Panc1 (cell line): ENCODE results near the gene PNN. TPM values are rescaled to one million over a fixed set of nuclear protein-coding genes. Genes with fewer than 3 reads are reported as not detected.

Source experiments
- ATAC-seq: fragments of 200-7000 bp; cut with Tn5 transposase; 2 replicates; pipeline ENCODE4 v1.9.1; 2020; ENCODE audit warnings: mild to moderate bottlenecking, moderate library complexity
- BruUV-seq: library from RNA; stranded (reverse); fragments of 400-500 nt; replicated peaks from 2 replicates; lab custom pipeline; 2021; lab: Mats Ljungman, UMichigan
- CTCF ChIA-PET: fragments of 300-600 bp; sonication (Branson Sonifier 250); formaldehyde crosslinking; loops from one replicate; lab custom pipeline; 2022; ENCODE audit warnings: antibody characterized with exemption; lab: Charles Lee
- POLR2A ChIA-PET: fragments of 300-600 bp; sonication (Branson Sonifier 250); formaldehyde crosslinking; loops from one replicate; lab custom pipeline; 2022; ENCODE audit warnings: antibody characterized with exemption; lab: Charles Lee
- DNase-seq: peaks from one replicate; pipeline ENCODE4 v3.0.0-alpha.2; 2010; ENCODE audit warnings: low read depth, low spot score
- H3K27ac ChIP-seq: 2 replicates; pipeline ENCODE4 v1.5.1; 2011; ENCODE audit warnings: mild to moderate bottlenecking, low read length, inconsistent platforms
- H3K27me3 ChIP-seq: fragments of 200-500 bp; sonication (Bioruptor generic); 2 replicates; pipeline ENCODE4 v1.6.0; 2014; ENCODE audit warnings: low read length, inconsistent platforms; ENCODE audit not compliant: control insufficient read depth, insufficient read depth
- H3K36me3 ChIP-seq: fragments of 200-500 bp; sonication (Bioruptor generic); 2 replicates; pipeline ENCODE4 v1.5.1; 2014; ENCODE audit warnings: inconsistent platforms, mild to moderate bottlenecking, low read length, moderate library complexity; ENCODE audit not compliant: control insufficient read depth, insufficient read depth
- H3K4me1 ChIP-seq: 2 replicates; pipeline ENCODE4 v1.5.1; 2011; ENCODE audit warnings: inconsistent platforms, mild to moderate bottlenecking, low read length, moderate library complexity; ENCODE audit not compliant: control insufficient read depth, insufficient read depth
- H3K4me3 ChIP-seq, 2 experiments: 2 replicates each; pipeline ENCODE4 v1.5.1; 2011 to 2012; ENCODE audit warnings: low read depth in 2 of 2, low read length in 2 of 2, mild to moderate bottlenecking in 2 of 2, inconsistent platforms in 1 of 2, moderate library complexity in 1 of 2
- H3K9me3 ChIP-seq: fragments of 200-500 bp; sonication (Bioruptor generic); 2 replicates; pipeline ENCODE4 v1.5.1; 2014; ENCODE audit warnings: low read depth, mild to moderate bottlenecking, inconsistent platforms, low read length, moderate library complexity; ENCODE audit not compliant: control insufficient read depth, insufficient read depth
- CTCF ChIP-seq: fragments of 450-650 bp; IDR thresholded peaks from 2 replicates; pipeline ENCODE4 v1.5.1; 2017; ENCODE audit warnings: mild to moderate bottlenecking
- POLR2AphosphoS5 ChIP-seq: IDR thresholded peaks from 2 replicates; pipeline ENCODE4 v1.6.1; 2012; ENCODE audit warnings: mild to moderate bottlenecking, low read depth, low read length, moderate library complexity
- REST ChIP-seq, 2 experiments: IDR thresholded peaks; 2 replicates each; pipeline ENCODE4 v1.6.1; 2011 to 2012; ENCODE audit warnings: low read depth in 2 of 2, control low read depth in 1 of 2, low read length in 1 of 2, mild to moderate bottlenecking in 1 of 2, moderate library complexity in 1 of 2; ENCODE audit not compliant: insufficient read depth in 1 of 2
- SIN3A ChIP-seq: IDR thresholded peaks from 2 replicates; pipeline ENCODE4 v1.6.1; 2012; ENCODE audit warnings: low read depth, mild to moderate bottlenecking, low read length, moderate library complexity, borderline replicate concordance; ENCODE audit not compliant: insufficient read depth
- TCF7L2 ChIP-seq: IDR thresholded peaks from 2 replicates; pipeline ENCODE4 v1.6.1; 2011; ENCODE audit warnings: mild to moderate bottlenecking, low read depth, low read length, inconsistent platforms
- in situ Hi-C: cut with HindIII; loops from 2 replicates; pipeline ENCODE4 v1.10.0; 2016; ENCODE audit warnings: low sequenced_read_pairs, low pct_unique_long_range_greater_than_20kb
- intact Hi-C: fragments of 100-400 bp; cut with micrococcal nuclease; formaldehyde crosslinking; loops from one replicate; pipeline ENCODE4 v1.10.0; 2022; ENCODE audit not compliant: unreplicated experiment
- total RNA-seq: library from RNA; stranded (reverse); gene quantifications from one replicate; pipeline ENCODE4 v1.2.1, GENCODE V29; 2021; ENCODE audit not compliant: unreplicated experiment

The PNN gene
- total RNA-seq, 1 experiment from 2014 or later: 55.4 TPM

DNA sequence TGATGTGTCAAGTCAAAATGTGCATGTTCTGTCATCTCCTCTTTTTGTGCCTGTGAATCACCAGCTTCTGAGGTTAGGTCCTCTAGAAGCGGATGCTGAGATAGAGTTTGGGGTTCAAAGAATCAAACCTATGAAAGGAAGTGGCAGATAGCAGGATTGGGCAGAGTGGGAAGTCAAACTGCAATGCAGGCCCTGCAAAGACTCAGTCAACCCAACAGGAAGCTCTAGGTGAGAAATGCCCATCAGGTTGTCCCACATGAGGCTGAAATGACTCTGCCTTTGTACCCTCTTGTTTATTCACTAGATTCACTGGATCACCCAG is 54.1 kb downstream of the PNN start:
- POLR2A ChIA-PET: no interaction called here
- Histone ChIP-seq H3K9me3 (no peaks in the 10 kb centered on the region), H3K27me3 (no peaks in the 10 kb centered on the region), H3K36me3 (no peaks in the 10 kb centered on the region), H3K27ac (no peak overlapping the region), H3K4me3 (no peak overlapping the region), H3K4me1 (0 out of 2 replicates have a peak, but pooled peaks cover 3% of the 10 kb centered on the region)
- CTCF ChIA-PET: no interaction called here
- no peak for ATAC-seq
- BruUV-seq: no TSS peak
- TF ChIP-seq POLR2AphosphoS5 (no peak), CTCF (no peak), REST (IDR thresholded peaks at IDR 0.05; ENCODE audit: insufficient read depth in 1 of 2, low read depth in 2 of 2, low read length in 1 of 2) (no peak), SIN3A (no peak), TCF7L2 (no peak)
- in situ Hi-C loops (no loop called here), intact Hi-C loops (no loop called here)
- DNase-seq: no peak

DNA sequence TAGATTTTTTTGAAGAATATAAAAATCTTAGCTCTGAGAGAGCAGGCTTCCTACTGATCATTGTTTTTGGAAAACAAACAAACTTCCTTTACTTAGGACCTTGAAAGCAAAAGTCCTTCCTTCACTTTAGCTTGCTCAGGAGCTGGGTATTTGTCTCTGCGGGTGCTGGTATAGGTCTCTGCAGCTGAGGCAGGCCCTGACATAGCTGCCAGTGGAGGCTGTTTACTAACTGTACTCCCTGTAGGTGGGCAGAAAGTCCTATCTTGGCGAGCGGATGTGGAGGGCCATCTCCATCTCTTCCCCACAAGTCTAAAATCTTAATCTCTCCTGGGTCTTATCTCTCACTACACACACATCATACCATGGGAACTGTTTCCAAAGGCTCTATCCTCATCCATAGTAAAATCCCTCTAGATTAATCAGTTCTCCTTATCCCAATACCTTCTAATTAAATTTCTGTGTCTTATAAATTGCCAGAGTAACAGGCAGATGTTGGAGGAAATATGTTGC is 54.6 kb downstream of the PNN start:
- CTCF ChIA-PET: no interaction called here
- ATAC-seq: no peak
- POLR2A ChIA-PET: no interaction called here
- DNase-seq: no peak
- Histone ChIP-seq H3K4me1 (0 out of 2 replicates have a peak, but pooled peaks cover 3% of the 10 kb centered on the region), H3K36me3 (no peaks in the 10 kb centered on the region), H3K27ac (no peak overlapping the region), H3K4me3 (no peak overlapping the region), H3K27me3 (no peaks in the 10 kb centered on the region), H3K9me3 (no peaks in the 10 kb centered on the region)
- in situ Hi-C loops: no loop called here
- TF ChIP-seq REST (IDR thresholded peaks at IDR 0.05; ENCODE audit: insufficient read depth in 1 of 2, low read depth in 2 of 2, low read length in 1 of 2) (no peak), CTCF (no peak), POLR2AphosphoS5 (no peak), SIN3A (no peak), TCF7L2 (no peak)
- intact Hi-C loops: loop anchor here (5.0 kb wide), 2 partner anchors 138 to 203 kb away; partner anchors contain the start of gene FBXO33
- BruUV-seq: no TSS peak
